Stimulated activated naive B cell treated with anti-CD40 and anti-IgM and Interleukin-4, amounts not matched to agents 10 μg/mL and 1 μg/mL and 100 μg/mL, for 72 hours (primary cell): ENCODE results near the gene CXXC5.
"Not testable (repeated sequence)": the region's sequence is repeated elsewhere in the genome, so short reads cannot be mapped to it uniquely, and the experiment has no call there.

Experiments used
- ATAC-seq, 2 donors: fragments of 150-1000 bp; cut with Tn5 transposase; replicated peaks; 2 replicates each; pipeline ENCODE4 v1.10.0; 2021; ENCODE audit warnings: moderate library complexity in 1 of 2
- DNase-seq: peaks from one replicate; pipeline ENCODE4 v3.0.0; 2021
- H3K27ac Mint-ChIP-seq: one replicate; pipeline ENCODE4 v1.8.0; 2022; ENCODE audit warnings: mild to moderate bottlenecking, mixed read lengths
- H3K27me3 Mint-ChIP-seq, 2 donors: one replicate each; pipeline ENCODE4 v1.8.0; 2022; ENCODE audit warnings: mixed read lengths in 2 of 2
- H3K36me3 Mint-ChIP-seq, 2 donors: one replicate each; pipeline ENCODE4 v1.8.0; 2022; ENCODE audit warnings: mixed read lengths in 2 of 2, mild to moderate bottlenecking in 1 of 2
- H3K4me1 Mint-ChIP-seq, 2 donors: one replicate each; pipeline ENCODE4 v1.8.0; 2022; ENCODE audit warnings: mixed read lengths in 2 of 2, mild to moderate bottlenecking in 1 of 2
- H3K4me3 Mint-ChIP-seq, 2 donors: one replicate each; pipeline ENCODE4 v1.8.0; 2022; ENCODE audit warnings: mild to moderate bottlenecking in 2 of 2, mixed read lengths in 2 of 2, moderate library complexity in 1 of 2
- H3K9me3 Mint-ChIP-seq, 2 donors: one replicate each; pipeline ENCODE4 v1.8.0; 2022; ENCODE audit warnings: mixed read lengths in 2 of 2, mild to moderate bottlenecking in 1 of 2

Gene CXXC5

DNA sequence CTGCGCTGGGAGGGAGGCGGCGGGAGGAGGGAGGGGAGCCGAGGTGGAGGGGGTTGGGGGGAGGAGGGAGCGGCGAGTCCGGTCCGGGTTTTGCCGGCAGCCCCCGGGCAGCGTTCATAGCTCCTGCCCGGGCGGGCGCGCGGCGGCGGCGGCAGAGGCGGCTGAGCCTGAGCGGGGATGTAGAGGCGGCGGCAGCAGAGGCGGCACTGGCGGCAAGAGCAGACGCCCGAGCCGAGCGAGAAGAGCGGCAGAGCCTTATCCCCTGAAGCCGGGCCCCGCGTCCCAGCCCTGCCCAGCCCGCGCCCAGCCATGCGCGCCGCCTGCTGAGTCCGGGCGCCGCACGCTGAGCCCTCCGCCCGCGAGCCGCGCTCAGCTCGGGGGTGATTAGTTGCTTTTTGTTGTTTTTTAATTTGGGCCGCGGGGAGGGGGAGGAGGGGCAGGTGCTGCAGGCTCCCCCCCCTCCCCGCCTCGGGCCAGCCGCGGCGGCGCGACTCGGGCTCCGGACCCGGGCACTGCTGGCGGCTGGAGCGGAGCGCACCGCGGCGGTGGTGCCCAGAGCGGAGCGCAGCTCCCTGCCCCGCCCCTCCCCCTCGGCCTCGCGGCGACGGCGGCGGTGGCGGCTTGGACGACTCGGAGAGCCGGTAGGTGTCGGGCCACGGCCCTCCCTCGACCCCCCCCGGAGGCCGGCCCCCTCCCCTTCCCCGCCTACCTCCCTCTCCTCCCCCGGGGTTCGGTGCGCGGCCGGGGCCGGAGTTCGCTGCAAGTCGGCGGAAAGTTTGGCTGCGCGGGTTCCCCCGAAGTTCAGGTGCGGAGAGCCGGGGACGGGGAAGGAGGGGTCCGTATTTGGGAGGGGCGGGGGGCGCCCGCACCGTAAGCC, at the start of gene CXXC5:
CXXC5 (plus strand) TSS at position 145 of the 877 bp plus-strand sequence. CDS start 32,175 bp downstream, outside the sequence.
- Mint-ChIP-seq H3K36me3 (peaks cover 15 to 31% of the 10 kb centered on the region in 2 donors), H3K27me3 (no peaks in the 10 kb centered on the region), H3K4me1 (peaks cover 40 to 76% of the 10 kb centered on the region in 2 donors), H3K27ac (peak within 1 kb of the TSS; percentile 97), H3K4me3 (peak within 1 kb of the TSS; percentile 84 to 87), H3K9me3 (no peaks in the 10 kb centered on the region)
- ATAC-seq (peak; percentile 29 to 37), DNase-seq (no peak)

DNA sequence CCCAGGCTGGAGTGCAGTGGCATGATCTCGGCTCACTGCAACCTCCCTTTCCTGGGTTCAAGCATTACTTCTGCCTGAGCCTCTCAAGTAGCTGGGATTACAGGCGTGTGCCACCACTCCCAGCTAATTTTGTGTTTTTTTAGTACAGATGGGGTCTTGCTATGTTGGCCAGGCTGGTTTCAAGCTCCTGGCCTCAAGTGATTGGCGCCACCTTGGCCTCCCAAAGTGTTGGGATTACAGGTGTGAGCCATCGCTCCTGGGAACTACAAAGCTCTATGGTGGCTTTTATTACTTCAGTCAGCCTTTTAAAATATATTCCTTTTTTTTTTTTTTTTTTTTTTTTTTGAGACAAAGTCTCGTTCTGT, 49.6 kb upstream of the CXXC5 start:
- H3K27me3 Mint-ChIP-seq, DNase-seq, ATAC-seq, H3K27ac Mint-ChIP-seq, H3K4me3 Mint-ChIP-seq, H3K9me3 Mint-ChIP-seq: not testable (repeated sequence)
- H3K36me3 Mint-ChIP-seq: peaks cover 18 to 24% of the 10 kb centered on the region in 2 donors
- peaks cover 14 to 19% of the 10 kb centered on the region in 2 donors for H3K4me1 Mint-ChIP-seq

DNA sequence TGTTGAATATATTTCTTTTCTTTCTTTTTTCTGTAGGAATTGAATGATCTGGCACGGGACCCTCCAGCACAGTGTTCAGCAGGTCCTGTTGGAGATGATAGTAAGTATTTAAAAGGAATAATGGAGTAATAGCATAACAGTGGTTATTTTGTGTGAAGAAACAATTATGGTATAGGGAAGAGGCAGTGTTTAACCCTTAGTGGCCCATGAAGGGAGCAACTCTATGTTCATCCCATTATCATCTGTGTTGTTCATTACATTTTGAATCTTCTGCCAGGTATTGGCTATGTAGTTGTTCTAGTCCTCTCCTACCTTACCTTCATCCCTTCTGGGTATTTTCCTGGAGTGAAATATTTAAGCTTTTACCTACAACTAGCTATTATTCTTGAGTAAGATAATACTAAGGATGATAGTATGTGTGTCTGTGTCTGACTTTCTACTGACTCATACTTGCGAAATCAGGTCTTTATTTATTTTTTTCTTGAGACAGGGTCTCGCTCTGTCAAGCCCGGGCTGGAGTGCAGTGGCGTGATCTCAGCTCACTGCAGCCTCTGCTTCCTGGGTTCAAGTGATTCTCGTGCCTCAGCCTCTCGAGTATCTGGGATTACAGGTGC, 47.7 kb upstream of the CXXC5 start:
- H3K27ac Mint-ChIP-seq: no peak overlapping the region
- H3K4me3 Mint-ChIP-seq: no peak overlapping the region
- no peaks in the 10 kb centered on the region for H3K27me3 Mint-ChIP-seq
- H3K4me1 Mint-ChIP-seq: peaks cover 10 to 11% of the 10 kb centered on the region in 2 donors
- ATAC-seq (no peak), DNase-seq (no peak)
- no peaks in the 10 kb centered on the region for H3K9me3 Mint-ChIP-seq
- H3K36me3 Mint-ChIP-seq: peaks cover 17 to 27% of the 10 kb centered on the region in 2 donors

DNA sequence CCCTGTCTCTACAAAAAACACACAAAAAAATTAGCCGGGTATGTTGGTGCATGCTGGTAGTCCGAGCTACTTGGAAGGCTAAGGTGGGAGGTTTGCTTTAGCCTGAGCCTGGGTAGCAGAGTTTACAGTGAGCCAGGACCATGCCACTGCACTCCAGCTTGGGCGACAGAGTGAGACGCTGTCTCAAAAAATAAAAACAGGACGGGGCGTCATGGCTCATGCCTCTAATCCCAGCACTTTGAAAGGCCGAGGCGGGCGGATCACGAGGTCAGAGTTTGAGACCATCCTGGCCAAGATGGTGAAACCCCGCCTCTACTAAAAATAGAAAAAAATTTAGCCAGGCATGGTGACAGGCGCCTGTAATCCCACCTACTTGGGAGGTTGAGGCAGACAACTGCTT, 46.7 kb upstream of the CXXC5 start:
- H3K9me3 Mint-ChIP-seq: no peaks in the 10 kb centered on the region
- no peaks in the 10 kb centered on the region for H3K27me3 Mint-ChIP-seq
- H3K36me3 Mint-ChIP-seq: peaks cover 22 to 32% of the 10 kb centered on the region in 2 donors
- no peak for ATAC-seq
- no peak overlapping the region for H3K4me3 Mint-ChIP-seq
- H3K27ac Mint-ChIP-seq: no peak overlapping the region
- peaks cover 18 to 21% of the 10 kb centered on the region in 2 donors for H3K4me1 Mint-ChIP-seq
- DNase-seq: no peak

DNA sequence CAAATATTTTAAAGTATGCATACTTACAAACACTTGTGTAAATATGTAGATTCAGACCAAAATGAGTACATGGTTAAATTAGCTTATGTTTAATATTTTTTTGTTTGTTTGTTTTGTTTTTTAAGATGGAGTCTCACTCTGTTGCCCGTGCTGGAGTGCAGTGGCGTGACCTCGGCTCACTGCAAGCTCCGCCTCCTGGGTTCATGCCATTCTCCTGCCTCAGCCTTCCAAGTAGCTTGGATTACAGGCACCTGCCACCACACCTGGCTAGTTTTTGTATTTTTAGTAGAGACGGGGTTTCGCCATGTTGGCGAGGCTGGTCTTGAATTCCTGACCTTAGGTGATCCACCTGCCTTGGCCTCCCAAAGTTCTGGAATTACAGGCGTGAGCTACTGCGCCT, 46.2 kb upstream of the CXXC5 start:
- ATAC-seq, H3K27ac Mint-ChIP-seq: not testable (repeated sequence)

DNA sequence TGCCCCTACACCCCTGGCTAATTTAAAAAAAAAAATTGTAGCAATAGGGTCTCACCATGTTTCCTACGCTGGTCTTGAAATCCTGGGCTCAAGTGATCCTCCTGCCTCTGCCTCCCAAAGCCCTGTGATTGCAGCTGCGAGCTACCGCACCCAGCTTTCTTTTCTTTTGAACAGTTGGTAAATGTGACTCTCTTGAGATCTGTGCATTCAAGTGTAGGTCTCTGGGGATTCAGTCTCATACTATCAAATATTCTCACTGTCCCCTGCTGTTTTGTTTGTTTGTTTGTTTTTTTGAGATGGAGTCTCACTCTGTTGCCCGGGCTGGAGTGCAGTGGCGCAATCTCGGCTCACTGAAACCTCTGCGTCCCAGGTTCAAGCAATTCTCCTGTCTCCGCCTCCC, 42.3 kb upstream of the CXXC5 start:
- Mint-ChIP-seq H3K27ac (peak overlapping the region; percentile 91), H3K4me1 (peaks cover 16 to 38% of the 10 kb centered on the region in 2 donors)

More for the DNA sequence above, 46.2 kb upstream of the CXXC5 start:
- Mint-ChIP-seq H3K36me3 (peaks cover 22 to 31% of the 10 kb centered on the region in 2 donors), H3K4me1 (peaks cover 18 to 25% of the 10 kb centered on the region in 2 donors)
- not testable (repeated sequence) for DNase-seq, H3K27me3 Mint-ChIP-seq, H3K4me3 Mint-ChIP-seq, H3K9me3 Mint-ChIP-seq

DNA sequence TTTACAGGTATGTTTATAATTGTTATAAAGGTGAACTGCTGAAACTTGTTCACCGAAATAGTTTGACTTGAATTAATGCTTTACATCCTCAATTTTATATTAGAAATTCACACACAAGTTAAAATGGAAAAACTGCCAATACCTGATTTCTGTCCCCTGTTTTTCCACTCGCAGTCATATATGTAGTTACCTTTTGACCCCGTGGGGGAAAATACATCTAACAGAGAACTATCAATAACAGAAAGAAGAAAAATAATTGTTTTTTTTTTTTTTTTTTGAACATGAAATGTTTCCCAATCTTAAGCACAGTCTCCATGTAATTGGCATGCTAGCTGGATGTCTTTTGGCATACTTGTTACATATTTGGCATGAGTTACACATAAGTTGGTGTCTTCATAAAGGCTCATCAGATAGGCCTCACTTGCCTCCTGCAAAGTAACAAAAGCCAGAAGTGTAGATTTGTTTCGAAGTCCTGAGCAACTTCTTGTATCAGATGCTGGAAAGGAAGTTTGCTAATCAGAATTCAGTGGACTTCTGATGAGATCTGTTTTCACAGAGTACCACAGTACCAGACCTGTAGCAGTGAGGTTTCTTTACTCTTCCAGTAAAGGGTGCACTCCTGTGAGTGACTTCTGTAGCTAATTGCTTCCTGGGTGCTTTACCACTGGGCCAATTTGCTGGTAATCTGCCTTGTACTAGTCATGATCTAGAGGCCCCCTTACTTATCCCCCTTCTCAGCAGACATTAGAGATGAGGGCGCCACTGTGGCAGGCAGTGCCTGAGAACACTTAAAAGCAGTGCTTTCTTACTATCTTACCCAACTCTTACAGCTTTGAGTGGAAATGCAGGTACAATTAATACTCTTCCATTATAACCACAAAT, 36.2 kb upstream of the CXXC5 start:
- H3K9me3 Mint-ChIP-seq: no peaks in the 10 kb centered on the region
- H3K4me3 Mint-ChIP-seq: no peak overlapping the region
- H3K36me3 Mint-ChIP-seq: peaks cover 16 to 23% of the 10 kb centered on the region in 2 donors

More for the DNA sequence above, 42.3 kb upstream of the CXXC5 start:
- Mint-ChIP-seq H3K4me3 (peak overlapping the region; percentile 47 to 50), H3K27me3 (no peaks in the 10 kb centered on the region), H3K36me3 (peaks cover 25 to 37% of the 10 kb centered on the region in 2 donors), H3K9me3 (no peaks in the 10 kb centered on the region)
- ATAC-seq (peak; percentile 76 to 79), DNase-seq (no peak)

DNA sequence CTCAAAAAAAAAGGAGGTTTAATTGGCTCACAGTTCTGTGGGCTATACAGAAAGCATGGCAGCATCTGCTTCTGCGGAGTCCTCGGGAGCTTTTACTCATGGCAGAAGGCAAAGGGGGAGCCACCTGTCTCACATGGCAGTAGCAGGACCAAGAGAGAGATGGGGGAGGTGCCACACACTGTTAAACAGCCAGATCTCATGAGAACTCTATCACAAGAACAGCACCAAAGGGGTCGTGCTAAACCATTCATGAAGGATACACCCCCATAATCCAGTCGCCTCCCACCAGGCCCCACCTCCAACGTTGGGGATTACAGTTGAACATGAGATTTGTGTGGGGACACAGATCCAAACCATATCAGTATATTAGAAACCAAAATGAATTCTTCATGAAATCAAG, 28.3 kb upstream of the CXXC5 start:
- Mint-ChIP-seq H3K4me1 (peaks cover 0 to 3% of the 10 kb centered on the region in 2 donors), H3K9me3 (no peaks in the 10 kb centered on the region), H3K36me3 (peaks cover 28 to 35% of the 10 kb centered on the region in 2 donors), H3K27me3 (no peaks in the 10 kb centered on the region), H3K4me3 (no peak overlapping the region), H3K27ac (peak overlapping the region; percentile 14)
- DNase-seq (no peak), ATAC-seq (no peak)

More for the DNA sequence above, 36.2 kb upstream of the CXXC5 start:
- peaks cover 9 to 29% of the 10 kb centered on the region in 2 donors for H3K4me1 Mint-ChIP-seq
- peak overlapping the region; percentile 51 for H3K27ac Mint-ChIP-seq
- no peak for DNase-seq
- no peaks in the 10 kb centered on the region for H3K27me3 Mint-ChIP-seq
- ATAC-seq: peak in 1 of 2 donors; percentile 76

DNA sequence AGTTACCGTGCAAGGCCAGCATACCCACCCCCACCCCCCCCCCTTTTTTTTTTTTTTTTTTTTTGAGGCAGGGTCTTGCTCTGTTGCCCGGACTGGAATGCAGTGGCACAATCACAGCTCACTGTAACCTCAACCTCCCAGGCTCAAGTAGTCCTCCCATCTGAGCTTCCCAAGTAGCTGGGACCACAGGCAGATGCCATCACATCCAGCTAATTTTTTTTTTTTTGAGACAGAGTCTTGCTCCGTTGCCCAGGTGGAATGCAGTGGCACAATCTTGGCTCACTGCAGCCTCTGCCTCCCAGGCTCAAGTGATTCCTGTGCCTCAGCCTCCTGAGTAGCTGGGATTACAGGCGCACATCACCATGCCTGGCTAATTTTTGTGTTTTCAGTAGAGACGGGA, 22.8 kb upstream of the CXXC5 start:
- H3K27me3 Mint-ChIP-seq, ATAC-seq, H3K4me3 Mint-ChIP-seq, H3K9me3 Mint-ChIP-seq, H3K4me1 Mint-ChIP-seq, H3K27ac Mint-ChIP-seq, DNase-seq: not testable (repeated sequence)
- peaks cover 30 to 37% of the 10 kb centered on the region in 2 donors for H3K36me3 Mint-ChIP-seq

DNA sequence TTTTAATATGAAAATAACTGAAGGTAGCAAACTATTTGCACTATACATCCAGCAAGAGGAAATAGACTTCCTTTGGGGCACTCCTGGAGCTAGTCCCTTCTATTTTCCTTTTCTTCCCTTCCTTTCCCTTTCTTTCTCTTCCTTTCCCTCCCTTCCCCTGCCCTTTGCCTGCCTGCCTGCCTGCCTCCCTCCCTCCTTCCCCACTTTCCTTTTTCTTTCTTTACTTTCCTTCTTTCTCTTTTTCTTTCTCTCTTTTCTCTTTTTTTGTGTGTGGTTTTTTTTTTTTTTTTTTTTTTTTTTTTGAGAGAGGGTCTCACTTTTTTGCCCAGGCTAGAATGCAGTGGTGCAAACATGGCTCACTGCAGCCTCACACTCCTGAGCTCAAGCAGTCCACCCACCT, 17.3 kb upstream of the CXXC5 start:
- peaks cover 28 to 34% of the 10 kb centered on the region in 2 donors for H3K4me1 Mint-ChIP-seq
- H3K4me3 Mint-ChIP-seq: no peak overlapping the region
- no peaks in the 10 kb centered on the region for H3K27me3 Mint-ChIP-seq
- H3K27ac Mint-ChIP-seq: no peak overlapping the region
- DNase-seq: no peak
- H3K9me3 Mint-ChIP-seq: no peaks in the 10 kb centered on the region
- H3K36me3 Mint-ChIP-seq: peaks cover 16 to 29% of the 10 kb centered on the region in 2 donors
- ATAC-seq: no peak

DNA sequence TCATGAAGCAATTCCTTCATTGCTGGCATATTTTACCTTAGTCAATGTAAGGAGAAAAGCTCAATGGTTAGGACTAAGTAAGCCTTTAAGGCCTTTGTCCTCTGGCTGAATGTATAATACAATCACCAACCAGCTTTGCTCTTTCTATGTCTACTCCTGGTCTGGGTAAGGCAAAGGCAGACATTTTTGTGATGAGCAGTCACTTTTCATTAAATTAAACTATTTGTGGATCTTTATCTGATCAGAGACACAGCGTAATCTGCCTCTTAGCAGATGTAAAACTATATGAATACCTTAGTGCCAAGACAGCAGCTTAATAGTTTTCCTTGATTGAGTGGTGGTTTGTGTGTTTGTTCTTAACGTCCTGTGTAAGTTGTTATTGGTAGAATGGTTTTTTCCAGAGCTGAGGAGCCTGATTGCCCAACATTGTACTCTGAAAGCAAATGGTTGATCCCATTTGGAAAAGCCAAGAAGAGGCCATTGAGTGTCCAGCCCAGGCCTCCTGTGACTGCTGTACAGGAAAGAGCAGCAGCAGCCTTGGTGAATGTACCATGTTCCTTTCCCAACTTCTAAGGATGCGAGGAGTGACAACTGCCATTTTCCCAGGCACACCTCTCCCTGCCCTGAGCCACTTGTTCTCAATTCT, 16.5 kb upstream of the CXXC5 start:
- H3K27ac Mint-ChIP-seq: peak overlapping the region; percentile 9
- H3K9me3 Mint-ChIP-seq: no peaks in the 10 kb centered on the region
- peaks cover 17 to 29% of the 10 kb centered on the region in 2 donors for H3K36me3 Mint-ChIP-seq
- no peak for ATAC-seq
- H3K4me1 Mint-ChIP-seq: peaks cover 35 to 42% of the 10 kb centered on the region in 2 donors
- no peak overlapping the region for H3K4me3 Mint-ChIP-seq
- DNase-seq: no peak
- H3K27me3 Mint-ChIP-seq: no peaks in the 10 kb centered on the region

DNA sequence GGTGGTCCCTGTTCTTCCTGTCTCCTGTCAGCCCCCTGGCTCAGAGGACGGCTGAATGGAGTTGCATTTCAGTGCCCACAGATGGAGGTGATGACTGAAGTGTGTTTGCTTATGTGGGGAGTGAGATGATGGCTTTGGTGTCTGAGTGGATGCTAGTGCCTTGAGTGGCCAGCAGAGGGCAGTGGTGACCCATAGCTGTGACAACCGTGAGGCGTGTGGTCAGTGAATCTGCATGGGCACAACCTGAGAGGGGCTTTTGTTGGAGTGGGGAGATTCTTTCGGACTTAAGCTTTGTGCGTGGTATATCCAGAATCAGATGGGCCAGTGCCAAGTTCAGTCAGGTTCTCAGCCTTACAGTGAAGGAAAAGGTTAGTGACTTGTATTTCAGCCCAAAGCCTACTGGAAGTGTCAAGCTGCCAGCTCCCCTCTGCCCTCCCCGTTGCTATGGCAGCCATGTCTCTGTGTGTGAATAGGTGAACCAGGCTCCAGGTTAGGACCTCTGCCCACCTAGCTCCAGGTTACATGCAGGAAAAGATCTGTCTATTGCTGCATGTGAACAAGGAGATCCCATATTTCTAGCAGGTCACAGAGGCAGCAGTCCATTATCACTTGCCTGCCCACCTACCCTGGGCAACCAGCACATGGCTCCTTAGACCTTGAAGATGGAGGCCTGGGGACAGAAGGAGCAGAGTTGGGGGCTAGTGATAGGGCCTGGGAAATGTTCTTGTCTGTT, 14.7 kb upstream of the CXXC5 start:
- H3K4me3 Mint-ChIP-seq: no peak overlapping the region
- ATAC-seq: peak; percentile 24 to 31
- H3K9me3 Mint-ChIP-seq: no peaks in the 10 kb centered on the region
- no peaks in the 10 kb centered on the region for H3K27me3 Mint-ChIP-seq
- peak overlapping the region; percentile 26 for H3K27ac Mint-ChIP-seq
- peak; percentile 52 for DNase-seq
- H3K4me1 Mint-ChIP-seq: peaks cover 43 to 60% of the 10 kb centered on the region in 2 donors
- H3K36me3 Mint-ChIP-seq: peaks cover 6 to 23% of the 10 kb centered on the region in 2 donors

DNA sequence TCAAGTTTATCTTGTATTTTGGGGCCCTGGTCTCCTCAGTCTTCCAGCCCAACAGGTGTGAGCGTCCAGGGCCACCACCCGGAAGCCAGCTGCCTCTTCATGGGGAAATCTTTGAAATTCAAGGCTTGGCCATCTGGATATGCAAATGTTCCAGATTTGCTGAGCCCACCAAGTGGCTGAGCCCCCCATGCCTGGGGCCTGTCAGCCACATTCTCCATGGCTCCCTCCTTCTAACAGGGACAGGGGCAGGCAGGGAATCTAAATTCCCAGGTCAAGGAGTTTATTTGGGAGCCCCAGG, 14.2 kb upstream of the CXXC5 start:
- no peaks in the 10 kb centered on the region for H3K9me3 Mint-ChIP-seq
- no peak overlapping the region for H3K4me3 Mint-ChIP-seq
- DNase-seq: no peak
- no peaks in the 10 kb centered on the region for H3K27me3 Mint-ChIP-seq
- ATAC-seq: no peak
- peaks cover 49 to 65% of the 10 kb centered on the region in 2 donors for H3K4me1 Mint-ChIP-seq
- peaks cover 6 to 23% of the 10 kb centered on the region in 2 donors for H3K36me3 Mint-ChIP-seq
- H3K27ac Mint-ChIP-seq: peak overlapping the region; percentile 26
